Small intestine (tissue), 7 donors: Measurements from ENCODE around the gene LTBP1. TPM values are rescaled to one million over a fixed set of nuclear protein-coding genes. Genes with fewer than 3 reads are reported as not detected.
"Not testable (repeated sequence)": the region's sequence is repeated elsewhere in the genome, so short reads cannot be mapped to it uniquely, and the experiment has no call there.

ENCODE experiments used
- DNase-seq, 2 donors: peaks; one replicate each; pipeline versions ENCODE4 v3.0.0 to v3.0.0-alpha.2; 2013
- FAIRE-seq: peaks from 2 replicates; lab custom pipeline; 2012; peaks lifted over from hg19 to GRCh38; lab: Jason Lieb, UNC
- H3K27ac ChIP-seq, 3 donors: one replicate each; pipeline ENCODE4 v1.5.1; 2013; ENCODE audit warnings: low read length in 2 of 3, mild to moderate bottlenecking in 2 of 3, control low read depth in 1 of 3, inconsistent platforms in 1 of 3, low read depth in 1 of 3, moderate library complexity in 1 of 3
- H3K27me3 ChIP-seq, 3 donors: one replicate each; pipeline ENCODE4 v1.6.1; 2013; ENCODE audit warnings: low read length in 3 of 3, inconsistent platforms in 1 of 3; ENCODE audit not compliant: control insufficient read depth in 3 of 3, insufficient read depth in 3 of 3
- H3K36me3 ChIP-seq, 3 donors: one replicate each; pipeline ENCODE4 v1.6.1; 2013; ENCODE audit warnings: low read length in 3 of 3, inconsistent platforms in 1 of 3, low read depth in 1 of 3, mild to moderate bottlenecking in 1 of 3, moderate library complexity in 1 of 3; ENCODE audit not compliant: control insufficient read depth in 3 of 3, insufficient read depth in 2 of 3
- H3K4me1 ChIP-seq, 3 donors: one replicate each; pipeline ENCODE4 v1.6.1; 2013; ENCODE audit warnings: low read length in 2 of 3, inconsistent platforms in 1 of 3, low read depth in 1 of 3, mild to moderate bottlenecking in 1 of 3, moderate library complexity in 1 of 3; ENCODE audit not compliant: control insufficient read depth in 3 of 3, insufficient read depth in 2 of 3
- H3K4me3 ChIP-seq, 3 donors: one replicate each; pipeline ENCODE4 v1.5.1; 2013; ENCODE audit warnings: low read length in 3 of 3, control low read depth in 1 of 3, inconsistent platforms in 1 of 3, low read depth in 1 of 3, mild to moderate bottlenecking in 1 of 3, moderate library complexity in 1 of 3
- H3K9me3 ChIP-seq, 2 donors: one replicate each; pipeline ENCODE4 v1.6.1; 2013; ENCODE audit warnings: low read depth in 1 of 2, low read length in 1 of 2; ENCODE audit not compliant: control insufficient read depth in 2 of 2, insufficient read depth in 1 of 2
- WGBS, 3 donors: extraction: QIAGEN DNeasy Blood & Tissue Kit; methylation state at CpG; one replicate each; pipeline ENCODE4 v1.1.7; 2013; 5-methylcytosine and 5-hydroxymethylcytosine counted together
- polyA plus RNA-seq, 4 donors: library from polyadenylated mRNA; stranded (reverse) in 3 of 4; unstranded in 1 of 4; fragments of 200-250 nt in 3 of 4; fragments of 120-200 nt in 1 of 4; gene quantifications; one replicate each; pipeline versions ENCODE4 v1.2.1 to v1.2.3, GENCODE V29; 2013
- donor health status: healthy with polysubstance abuse.
- donor health status: control.
- donor health status: control.
- donor health status: Bipolar disorder and iron deficiency.
- donor health status: healthy.

Gene LTBP1
- polyA plus RNA-seq, 4 donors, result 0.67 to 12.1 (median 6.1) TPM

DNA sequence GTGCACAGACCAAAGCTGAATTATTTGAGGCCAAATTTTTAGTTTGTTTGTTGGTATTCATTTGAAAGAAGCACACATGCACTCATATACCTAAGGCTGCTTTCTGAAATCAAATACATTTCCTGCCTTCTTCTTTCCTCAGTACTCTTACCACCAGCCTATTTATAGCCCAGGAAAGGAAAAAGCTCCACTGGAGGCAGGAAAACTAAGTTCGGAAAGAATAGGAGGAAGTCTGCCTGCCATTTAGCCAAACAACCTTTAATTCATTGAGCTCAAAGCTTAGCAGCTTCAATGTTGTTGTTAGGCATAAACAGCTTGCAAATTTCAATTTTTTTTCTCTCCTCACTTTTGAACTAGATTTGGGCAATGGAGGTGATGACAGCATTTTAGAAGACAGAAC lies 489.3 kb downstream of the LTBP1 start:
- no peaks in the 10 kb centered on the region for H3K9me3 ChIP-seq
- H3K36me3 ChIP-seq, result no peaks in the 10 kb centered on the region
- no peak for DNase-seq
- no peak overlapping the region for H3K4me3 ChIP-seq
- H3K4me1 ChIP-seq, result no peaks in the 10 kb centered on the region
- no peaks in the 10 kb centered on the region for H3K27me3 ChIP-seq
- 41 to 53% (median 45%) methylated on average over 1 of the region's 1 CpG for WGBS, 3 donors
- FAIRE-seq, result no peak
- H3K27ac ChIP-seq, result no peak overlapping the region

DNA sequence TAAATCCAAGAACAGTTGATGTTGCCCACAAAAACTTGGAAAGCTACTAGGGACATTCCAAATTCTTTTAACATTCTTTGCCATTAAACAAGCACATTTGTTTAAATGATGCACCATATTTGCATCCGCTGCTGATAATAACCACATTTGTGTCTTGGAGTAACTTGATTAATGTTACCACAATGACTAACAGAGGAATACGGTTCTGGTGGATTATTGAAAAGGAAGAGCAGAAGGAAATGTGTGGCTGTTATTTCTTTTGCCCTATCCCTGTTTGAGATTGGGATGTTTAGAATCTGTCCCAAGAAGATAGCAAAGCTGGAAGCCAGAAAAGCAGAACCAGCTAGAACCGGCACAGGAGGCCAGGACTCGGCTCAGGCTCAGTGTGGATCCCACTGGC lies 490.5 kb downstream of the LTBP1 start:
- FAIRE-seq (no peak), DNase-seq (no peak)
- Histone ChIP-seq H3K9me3 (no peaks in the 10 kb centered on the region), H3K27ac (peak overlapping the region in 2 of 3 donors; percentile 38 to 50), H3K4me1 (no peaks in the 10 kb centered on the region), H3K36me3 (no peaks in the 10 kb centered on the region), H3K4me3 (peak overlapping the region in 1 of 3 donors; percentile 6), H3K27me3 (no peaks in the 10 kb centered on the region)
- 55 to 73% (median 65%) methylated on average over 4 of the region's 4 CpGs for WGBS, 3 donors

DNA sequence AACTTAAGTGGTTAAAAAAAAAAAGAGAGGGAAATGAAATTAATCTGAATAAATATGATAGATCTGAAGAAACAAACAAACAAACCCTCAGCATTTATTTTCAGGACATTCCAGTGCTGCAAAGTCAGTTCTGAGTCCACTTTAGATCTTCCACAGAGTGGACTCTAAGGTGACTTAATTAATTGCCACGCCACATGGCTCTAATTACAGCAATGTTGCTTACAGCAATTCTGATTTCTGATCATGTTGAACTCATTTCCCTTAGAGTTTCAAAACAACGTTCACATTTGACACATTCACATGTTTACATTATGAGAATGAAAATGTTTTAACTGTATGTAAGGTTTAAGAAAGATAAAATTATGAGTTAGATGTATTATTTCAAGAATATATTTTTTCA lies 491.1 kb downstream of the LTBP1 start:
- no peaks in the 10 kb centered on the region for H3K27me3 ChIP-seq
- no peaks in the 10 kb centered on the region for H3K36me3 ChIP-seq
- no peaks in the 10 kb centered on the region for H3K4me1 ChIP-seq
- no peaks in the 10 kb centered on the region for H3K9me3 ChIP-seq
- 48 to 62% (median 58%) methylated on average over 2 of the region's 2 CpGs for WGBS, 3 donors
- H3K27ac ChIP-seq, result no peak overlapping the region
- FAIRE-seq (no peak), DNase-seq (no peak)
- H3K4me3 ChIP-seq, result no peak overlapping the region

DNA sequence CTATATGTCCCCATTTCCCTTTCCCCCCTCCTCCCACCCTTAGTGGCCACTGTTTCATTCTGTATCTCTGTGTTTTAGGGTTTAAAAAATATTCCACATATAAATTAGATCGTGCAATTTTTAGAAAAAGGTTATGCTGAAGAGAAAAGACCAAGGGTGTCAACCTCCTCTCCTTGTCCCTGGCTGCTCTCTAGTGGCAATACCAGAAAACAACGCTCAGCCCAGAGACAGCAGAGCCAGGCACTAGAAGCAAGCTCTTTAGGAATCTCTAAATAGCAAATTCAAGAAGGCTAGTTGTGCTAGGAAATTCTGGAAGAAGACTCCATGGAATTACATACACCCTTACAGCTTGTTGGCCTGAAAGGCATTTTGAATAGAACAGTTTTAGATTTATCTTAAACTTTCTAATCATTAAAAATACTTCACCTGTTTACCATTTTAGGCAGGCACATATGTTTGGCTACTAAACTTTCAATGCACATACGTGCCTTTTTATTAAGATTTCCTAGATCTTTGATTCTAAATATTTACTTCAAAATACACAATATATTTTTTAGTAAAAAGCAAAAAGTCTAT lies 494.6 kb downstream of the LTBP1 start:
- H3K9me3 ChIP-seq, result no peaks in the 10 kb centered on the region
- no peak for FAIRE-seq
- H3K36me3 ChIP-seq, result no peaks in the 10 kb centered on the region
- DNase-seq, result peak; percentile 19 to 23
- H3K27me3 ChIP-seq, result no peaks in the 10 kb centered on the region
- 24 to 33% (median 33%) methylated on average over 3 of the region's 3 CpGs for WGBS, 3 donors
- H3K4me3 ChIP-seq, result no peak overlapping the region
- no peaks in the 10 kb centered on the region for H3K4me1 ChIP-seq
- no peak overlapping the region for H3K27ac ChIP-seq

DNA sequence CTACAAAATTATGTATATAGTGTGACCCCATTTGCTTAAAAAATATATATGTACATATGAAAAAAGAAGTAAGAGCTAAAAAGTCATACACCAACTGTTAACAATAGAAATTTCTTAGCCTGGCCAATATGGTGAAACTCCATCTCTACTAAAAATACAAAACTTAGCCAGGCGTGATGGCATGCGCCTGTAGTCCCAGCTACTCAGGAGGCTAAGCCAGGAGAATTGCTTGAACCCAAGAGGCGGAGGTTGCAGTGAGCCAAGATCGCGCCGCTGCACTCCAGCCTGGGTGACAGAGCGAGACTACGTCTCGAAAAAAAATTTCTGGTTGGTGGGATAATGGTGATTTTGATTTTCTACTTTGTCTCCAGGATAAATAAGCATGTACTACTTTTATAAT lies 495.3 kb downstream of the LTBP1 start:
- 96 to 98% (median 96%) methylated on average over 9 of the region's 9 CpGs for WGBS, 3 donors
- not testable (repeated sequence) for FAIRE-seq, H3K27ac ChIP-seq

DNA sequence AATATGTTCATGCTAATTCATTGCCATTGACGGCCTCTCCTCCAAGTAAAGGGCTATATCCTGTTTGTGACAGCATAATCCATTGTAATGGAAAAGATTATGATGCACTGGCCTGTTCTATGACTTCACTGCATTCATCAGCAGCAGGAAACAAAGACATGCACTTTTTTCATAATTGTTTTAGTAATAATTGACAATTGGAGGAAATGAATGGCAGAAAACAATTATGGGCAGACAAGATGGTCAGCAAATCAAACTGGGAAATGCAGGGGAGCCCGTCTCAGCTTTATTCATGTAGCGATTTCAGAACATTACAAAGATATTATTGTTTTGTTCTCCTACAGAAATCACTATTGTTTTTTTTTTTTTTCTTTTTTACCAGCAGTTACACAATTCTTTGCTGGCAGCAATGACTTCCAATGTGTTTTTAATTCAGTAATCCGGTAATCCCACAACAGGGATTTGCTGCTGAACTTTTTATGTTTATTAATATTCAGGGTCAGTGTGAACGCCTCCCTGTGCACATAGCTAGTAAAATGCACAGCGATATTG lies 495.9 kb downstream of the LTBP1 start:
- WGBS, 3 donors, result 75 to 87% (median 75%) methylated on average over 6 of the region's 6 CpGs
- H3K27ac ChIP-seq, result no peak overlapping the region
- no peaks in the 10 kb centered on the region for H3K9me3 ChIP-seq

More for the DNA sequence above, 495.3 kb downstream of the LTBP1 start:
- not testable (repeated sequence) for H3K27me3 ChIP-seq, DNase-seq, H3K4me1 ChIP-seq, H3K36me3 ChIP-seq, H3K4me3 ChIP-seq, H3K9me3 ChIP-seq

DNA sequence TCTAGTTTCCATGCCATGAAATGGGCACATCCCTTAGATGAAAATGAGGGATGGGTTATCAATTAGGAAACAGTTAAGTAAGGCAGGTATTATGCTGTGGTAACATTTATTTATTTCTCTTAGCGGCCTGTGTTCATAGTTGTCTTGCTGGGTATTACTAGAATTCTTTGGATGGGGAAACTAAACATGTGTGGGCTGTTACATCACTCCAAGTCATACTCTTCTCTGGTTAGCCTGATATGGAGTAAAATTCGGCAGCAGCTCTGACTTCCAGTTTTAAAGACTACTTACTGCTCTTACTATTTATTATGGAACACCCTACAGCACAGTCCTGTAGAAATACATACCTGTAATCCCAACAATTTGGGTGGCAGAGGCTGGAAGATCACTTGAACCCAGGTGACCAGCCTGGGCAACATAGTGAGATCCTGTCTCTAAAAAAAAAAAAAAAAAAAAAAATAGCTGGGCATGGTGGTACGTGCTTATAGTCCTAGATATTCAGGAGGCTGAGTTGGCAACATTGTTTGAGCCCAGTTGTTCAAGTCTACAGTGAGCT lies 496.6 kb downstream of the LTBP1 start:
- DNase-seq (no peak), FAIRE-seq (no peak)
- no peaks in the 10 kb centered on the region for H3K36me3 ChIP-seq
- 78 to 81% (median 79%) methylated on average over 3 of the region's 3 CpGs for WGBS, 3 donors
- no peaks in the 10 kb centered on the region for H3K9me3 ChIP-seq
- no peak overlapping the region for H3K4me3 ChIP-seq
- H3K4me1 ChIP-seq, result no peaks in the 10 kb centered on the region
- no peaks in the 10 kb centered on the region for H3K27me3 ChIP-seq
- H3K27ac ChIP-seq, result peak overlapping the region in 1 of 3 donors; percentile 13

More for the DNA sequence above, 495.9 kb downstream of the LTBP1 start:
- H3K36me3 ChIP-seq, result no peaks in the 10 kb centered on the region
- H3K27me3 ChIP-seq, result no peaks in the 10 kb centered on the region
- DNase-seq, result no peak
- FAIRE-seq, result no peak
- H3K4me3 ChIP-seq, result no peak overlapping the region
- H3K4me1 ChIP-seq, result no peaks in the 10 kb centered on the region

DNA sequence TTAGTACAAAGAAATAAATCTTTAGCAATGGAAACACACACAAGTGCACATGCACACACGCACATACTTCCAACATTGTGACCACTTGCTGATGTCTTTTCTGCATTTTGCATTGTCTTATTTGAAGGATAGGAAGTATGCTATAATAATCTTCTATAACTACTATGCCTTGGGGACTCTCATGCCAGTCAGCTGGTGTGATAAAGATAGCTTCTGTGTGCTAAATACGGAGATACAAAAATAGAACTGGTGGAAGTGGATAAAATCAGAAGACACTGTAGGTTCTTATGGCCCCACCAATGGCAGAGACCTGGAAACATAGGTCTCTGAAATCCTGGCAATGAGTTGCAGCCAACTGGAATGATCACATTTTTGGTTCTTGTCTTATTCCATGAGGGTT lies 498.2 kb downstream of the LTBP1 start:
- no peaks in the 10 kb centered on the region for H3K27me3 ChIP-seq
- no peak for FAIRE-seq
- no peak overlapping the region for H3K4me3 ChIP-seq
- H3K4me1 ChIP-seq, result no peaks in the 10 kb centered on the region
- no peak overlapping the region for H3K27ac ChIP-seq
- no peaks in the 10 kb centered on the region for H3K36me3 ChIP-seq
- no peak for DNase-seq
- no peaks in the 10 kb centered on the region for H3K9me3 ChIP-seq
- 66 to 75% (median 73%) methylated on average over 2 of the region's 2 CpGs for whole genome bisulfite sequencing, 3 donors
